ENCODE data around the gene KRTAP10-3.
"Not testable (repeated sequence)": the region's sequence is repeated elsewhere in the genome, so short reads cannot be mapped to it uniquely, and the experiment has no call there.

DNA sequence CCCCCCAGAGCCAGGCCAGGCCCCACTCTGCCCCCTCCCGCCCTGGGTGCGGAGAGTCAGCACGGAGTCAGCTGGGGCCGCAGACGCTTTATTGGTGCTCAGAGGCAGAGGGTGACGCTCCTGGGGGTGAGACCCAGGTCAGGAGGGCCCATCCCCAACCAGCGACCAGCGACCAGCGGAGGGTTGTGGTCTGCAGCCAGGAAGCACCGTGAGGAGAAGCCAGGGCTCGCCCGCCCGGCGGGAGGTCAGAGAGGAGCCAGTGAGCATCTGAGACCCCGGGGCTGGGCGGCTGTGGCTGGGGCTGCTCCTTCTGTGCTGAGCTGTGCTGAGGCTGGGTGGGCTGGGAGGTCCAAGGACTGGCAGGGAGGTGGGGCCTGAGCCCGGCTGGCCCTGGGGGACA, 8.3 kb downstream of the KRTAP10-3 start:
- not testable (repeated sequence) for TF ChIP-seq CTCF (optimal IDR thresholded peaks at IDR 0.05 in 1 of 3, IDR thresholded peaks at IDR 0.05 in 1 of 3, conservative IDR thresholded peaks at IDR 0.05 in 1 of 3; ENCODE audit: extremely low read depth in 1 of 3, insufficient read depth in 2 of 3, low read length in 3 of 3); EZH2 (IDR thresholded peaks at IDR 0.05; ENCODE audit: low read length)

Data from keratinocyte (primary cell).